Neural crest cell (in vitro differentiated cells): ENCODE measurements around the gene SYTL3. TPM values are rescaled to one million over a fixed set of nuclear protein-coding genes. Genes with fewer than 3 reads are reported as not detected.
A peak's percentile ranks its signal among the peaks of the same experiment; 100 is the strongest.
"Not testable (repeated sequence)": the region's sequence is repeated elsewhere in the genome, so short reads cannot be mapped to it uniquely, and the experiment has no call there.

Source experiments
- DNase-seq: peaks from one replicate; pipeline ENCODE4 v3.0.0; 2021; ENCODE audit warnings: low read depth, mixed read lengths, low spot score
- H3K27ac Mint-ChIP-seq: one replicate; pipeline ENCODE4 v1.8.0; 2021; ENCODE audit warnings: mild to moderate bottlenecking, mixed read lengths; ENCODE audit not compliant: unreplicated experiment
- H3K27me3 Mint-ChIP-seq: 2 replicates; pipeline ENCODE4 v1.8.0; 2021; ENCODE audit warnings: low read depth, mild to moderate bottlenecking, mixed read lengths
- H3K36me3 Mint-ChIP-seq: 2 replicates; pipeline ENCODE4 v1.8.0; 2021; ENCODE audit warnings: low read depth, mild to moderate bottlenecking, mixed read lengths
- H3K4me1 Mint-ChIP-seq: 2 replicates; pipeline ENCODE4 v1.8.0; 2021; ENCODE audit warnings: mixed read lengths
- H3K4me3 Mint-ChIP-seq: one replicate; pipeline ENCODE4 v1.8.0; 2021; ENCODE audit warnings: mild to moderate bottlenecking, mixed read lengths
- H3K9me3 Mint-ChIP-seq: 2 replicates; pipeline ENCODE4 v1.8.0; 2021; ENCODE audit warnings: mixed read lengths
- CTCF ChIP-seq: fragments of 200-600 bp; sonication (generic); conservative IDR thresholded peaks from 2 replicates; pipeline ENCODE4 v1.5.0; 2021; ENCODE audit warnings: antibody characterized with exemption, mild to moderate bottlenecking
- total RNA-seq: library from RNA; stranded (reverse); gene quantifications from 2 replicates; pipeline ENCODE4 v1.2.1, GENCODE V29; 2021

Gene SYTL3
- total RNA-seq, 1 donor from 2014 or later, result 0.28 TPM

GRCh38 chr6:158646023-158646910, 3.6 kb upstream of the SYTL3 start:
- Mint-ChIP-seq H3K36me3 (no peaks in the 10 kb centered on the region), H3K27ac (no peak overlapping the region), H3K4me1 (peaks cover 32% of the 10 kb centered on the region), H3K27me3 (peaks cover 30% of the 10 kb centered on the region), H3K9me3 (no peaks in the 10 kb centered on the region), H3K4me3 (peak overlapping the region; percentile 92)
- DNase-seq, result no peak
- TF ChIP-seq CTCF, result no peak

GRCh38 chr6:158647501-158647900, 2.4 kb upstream of the SYTL3 start:
- Mint-ChIP-seq H3K27me3 (peaks cover 30% of the 10 kb centered on the region), H3K4me1 (peaks cover 25% of the 10 kb centered on the region), H3K9me3 (no peaks in the 10 kb centered on the region), H3K27ac (no peak overlapping the region), H3K36me3 (no peaks in the 10 kb centered on the region), H3K4me3 (peak overlapping the region; percentile 92)
- TF ChIP-seq CTCF, result no peak
- no peak for DNase-seq

GRCh38 chr6:158648682-158649131, 1.1 kb upstream of the SYTL3 start:
- Mint-ChIP-seq H3K27me3 (peaks cover 30% of the 10 kb centered on the region), H3K9me3 (no peaks in the 10 kb centered on the region), H3K27ac (no peak overlapping the region), H3K36me3 (no peaks in the 10 kb centered on the region), H3K4me1 (peaks cover 24% of the 10 kb centered on the region), H3K4me3 (peak overlapping the region; percentile 38)
- no peak for DNase-seq
- no peak for TF ChIP-seq CTCF

GRCh38 chr6:158651981-158652737, 2.3 kb downstream of the SYTL3 start:
- DNase-seq, H3K27ac Mint-ChIP-seq, H3K36me3 Mint-ChIP-seq, H3K9me3 Mint-ChIP-seq, H3K4me3 Mint-ChIP-seq: not testable (repeated sequence)
- H3K27me3 Mint-ChIP-seq, result peaks cover 20% of the 10 kb centered on the region
- peaks cover 18% of the 10 kb centered on the region for H3K4me1 Mint-ChIP-seq

GRCh38 chr6:158653577-158654354, 3.9 kb downstream of the SYTL3 start:
- no peak for DNase-seq
- TF ChIP-seq CTCF, result no peak
- H3K9me3 Mint-ChIP-seq, result no peaks in the 10 kb centered on the region
- H3K27ac Mint-ChIP-seq, result peak overlapping the region; percentile 22
- H3K27me3 Mint-ChIP-seq, result peaks cover 11% of the 10 kb centered on the region
- no peaks in the 10 kb centered on the region for H3K36me3 Mint-ChIP-seq
- peaks cover 18% of the 10 kb centered on the region for H3K4me1 Mint-ChIP-seq
- no peak overlapping the region for H3K4me3 Mint-ChIP-seq
